ENCODE data around the gene MYO3B. TPM values are rescaled to one million over a fixed set of nuclear protein-coding genes. Genes with fewer than 3 reads are reported as not detected.
"Not testable (repeated sequence)": the region's sequence is repeated elsewhere in the genome, so short reads cannot be mapped to it uniquely, and the experiment has no call there.

Gene MYO3B
- total RNA-seq, 1 experiment from 2014 or later: 11.9 TPM

DNA sequence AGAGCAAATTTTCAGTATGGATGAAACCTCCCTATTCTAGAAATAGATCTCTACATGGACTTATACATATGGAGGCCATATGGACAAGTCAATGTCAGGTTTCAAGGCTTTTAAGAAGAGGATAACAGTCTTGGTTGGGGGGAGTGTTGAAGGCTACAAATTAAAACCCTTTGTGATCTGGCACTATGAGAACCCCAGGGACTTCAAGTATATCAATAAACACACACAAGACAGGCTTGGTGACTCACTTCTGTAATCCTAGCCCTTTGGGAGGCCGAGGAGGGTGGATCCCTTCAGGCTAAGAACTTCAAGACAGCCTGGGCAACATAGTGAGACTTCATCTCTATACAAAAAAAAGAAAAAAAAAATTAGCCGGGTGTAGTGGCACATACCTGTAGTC is 410.0 kb downstream of the MYO3B start:
- no peak for DNase-seq (ENCODE audit: low spot score)
- in situ Hi-C loops (cut with HindIII; ENCODE audit: low sequenced_read_pairs): no loop called here

DNA sequence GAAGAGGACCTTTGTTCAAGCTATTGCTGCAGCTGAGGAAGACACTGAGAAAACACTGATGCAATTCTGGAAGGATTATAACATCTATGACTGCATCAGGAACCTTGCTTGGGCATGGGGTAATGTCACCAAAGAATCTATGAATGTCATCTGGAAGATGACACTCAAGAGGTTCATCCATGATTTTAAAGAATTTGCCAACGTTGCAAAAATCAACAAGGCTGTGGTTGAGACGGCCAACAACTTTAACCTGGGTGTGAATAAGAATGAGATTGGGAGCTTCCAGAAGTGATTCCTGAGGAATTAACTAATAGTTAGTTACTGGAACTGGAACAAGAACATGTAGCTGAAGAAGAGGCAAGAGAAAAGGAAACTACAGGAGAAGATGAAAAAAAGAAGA is 410.8 kb downstream of the MYO3B start:
- no peak for DNase-seq (ENCODE audit: low spot score)
- in situ Hi-C loops (cut with HindIII; ENCODE audit: low sequenced_read_pairs): no loop called here

DNA sequence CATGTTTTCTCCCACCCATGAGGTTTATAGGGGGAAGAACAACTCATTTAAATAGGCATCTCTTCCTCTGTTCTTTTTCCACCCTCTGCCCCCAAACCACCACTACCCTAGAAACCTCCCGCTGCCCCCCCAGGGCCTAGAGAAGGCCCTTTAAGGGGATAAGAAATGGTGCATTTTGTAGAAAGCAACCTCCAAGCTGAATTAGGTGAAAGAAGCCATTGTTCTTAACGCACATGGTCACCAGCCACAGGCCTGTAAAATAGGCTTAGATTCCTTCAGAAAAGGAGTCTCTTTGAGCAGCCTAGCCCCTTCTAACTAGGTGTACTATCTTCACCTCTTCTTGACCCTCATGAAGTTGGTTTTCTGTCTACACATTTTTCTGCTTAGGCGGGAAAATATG is 418.6 kb downstream of the MYO3B start:
- in situ Hi-C loops (cut with HindIII; ENCODE audit: low sequenced_read_pairs): no loop called here
- DNase-seq (ENCODE audit: low spot score): no peak

DNA sequence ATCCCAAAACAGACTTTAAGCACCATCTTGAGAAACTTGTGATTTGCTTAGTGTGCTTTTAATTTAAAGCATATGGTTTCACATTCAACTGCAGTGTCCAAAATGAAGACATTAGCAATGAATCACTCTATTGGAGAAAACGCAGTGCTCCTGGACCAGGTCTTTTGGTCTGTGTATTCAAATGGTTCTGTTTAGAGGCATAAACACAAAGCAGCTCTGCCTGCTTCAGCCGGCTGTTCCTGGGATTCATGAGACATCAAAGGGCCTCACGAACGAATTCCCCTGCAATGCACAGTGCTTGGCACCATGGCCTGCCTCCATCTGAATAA is 420.1 kb downstream of the MYO3B start:
- in situ Hi-C loops (cut with HindIII; ENCODE audit: low sequenced_read_pairs): no loop called here
- no peak for DNase-seq (ENCODE audit: low spot score)

DNA sequence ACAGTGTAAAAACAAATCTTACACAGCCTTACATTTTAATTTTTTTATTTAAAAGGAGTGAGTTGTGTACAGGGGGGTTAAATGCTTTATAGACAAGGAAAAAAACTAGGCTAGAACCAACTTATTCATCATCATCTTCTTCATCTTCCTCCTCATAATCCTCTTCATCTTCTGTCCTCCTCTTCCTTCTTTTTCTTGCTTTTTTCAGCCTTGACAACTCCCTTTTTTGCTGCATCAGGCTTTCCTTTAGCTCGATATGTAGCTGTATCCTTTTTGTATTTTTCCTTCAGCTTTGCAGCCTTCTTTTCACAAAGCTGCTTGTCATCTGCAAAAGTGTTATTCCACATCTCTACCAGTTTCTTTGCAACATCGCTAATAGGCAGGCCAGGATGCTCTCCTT is 423.5 kb downstream of the MYO3B start:
- in situ Hi-C loops (cut with HindIII; ENCODE audit: low sequenced_read_pairs): no loop called here
- DNase-seq (ENCODE audit: low spot score): no peak

DNA sequence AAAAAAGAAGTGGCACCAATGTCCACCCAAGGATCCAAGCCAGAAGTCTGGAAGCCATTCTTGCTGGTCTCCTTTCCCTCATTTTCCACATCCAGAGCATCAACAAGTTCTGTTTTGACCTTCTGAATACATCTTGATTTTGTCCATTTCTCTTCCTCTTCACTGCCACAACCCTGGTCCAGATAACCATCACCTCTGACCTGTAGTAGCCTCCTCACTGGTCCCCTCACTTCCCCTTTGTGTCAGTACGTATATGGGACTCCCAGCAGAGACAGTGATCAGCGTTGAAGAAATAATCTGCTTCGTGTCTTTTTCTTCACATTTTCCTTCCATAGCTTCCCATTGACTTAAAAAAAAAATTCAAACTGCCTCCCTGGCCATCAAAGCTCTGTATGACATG is 427.9 kb downstream of the MYO3B start:
- in situ Hi-C loops (cut with HindIII; ENCODE audit: low sequenced_read_pairs): no loop called here
- DNase-seq (ENCODE audit: low spot score): no peak

DNA sequence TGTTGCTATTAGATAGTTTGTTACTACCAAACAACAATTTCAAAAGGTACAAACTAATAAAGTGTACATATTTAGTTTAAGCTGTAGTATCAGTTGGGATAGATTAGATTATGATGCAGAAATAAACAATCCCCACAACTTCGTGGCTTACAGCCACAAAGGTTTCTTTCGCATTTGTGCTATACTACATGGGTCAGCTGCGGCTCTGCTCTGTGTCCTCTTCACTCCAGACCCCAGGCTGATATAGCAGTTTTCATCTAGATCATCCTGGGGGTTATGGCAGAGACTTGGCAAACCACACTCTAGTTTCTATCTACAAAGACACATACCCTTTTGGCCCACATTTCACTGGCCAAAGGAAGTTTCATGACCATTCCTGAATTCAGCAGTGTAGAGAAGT is 429.2 kb downstream of the MYO3B start:
- in situ Hi-C loops (cut with HindIII; ENCODE audit: low sequenced_read_pairs): no loop called here
- DNase-seq (ENCODE audit: low spot score): no peak

DNA sequence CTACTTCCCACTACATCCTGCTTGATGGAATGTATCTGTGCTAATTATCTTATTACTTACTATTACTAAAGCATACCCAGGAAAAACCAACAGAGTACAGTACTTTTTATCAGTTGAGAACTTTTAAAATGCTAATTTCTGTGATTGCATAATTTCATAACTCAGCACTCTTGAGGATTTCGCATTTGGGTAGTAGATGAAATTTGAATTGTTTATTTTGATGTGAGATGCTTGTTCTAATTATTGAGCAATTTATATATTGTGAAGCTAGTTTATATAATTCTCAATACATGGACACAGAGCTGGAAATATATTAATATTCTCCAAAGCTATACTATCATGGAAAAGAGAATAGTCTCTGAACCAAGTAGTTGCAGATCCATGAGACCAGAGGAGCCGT is 432.7 kb downstream of the MYO3B start:
- no peak for DNase-seq (ENCODE audit: low spot score)
- in situ Hi-C loops (cut with HindIII; ENCODE audit: low sequenced_read_pairs): no loop called here

DNA sequence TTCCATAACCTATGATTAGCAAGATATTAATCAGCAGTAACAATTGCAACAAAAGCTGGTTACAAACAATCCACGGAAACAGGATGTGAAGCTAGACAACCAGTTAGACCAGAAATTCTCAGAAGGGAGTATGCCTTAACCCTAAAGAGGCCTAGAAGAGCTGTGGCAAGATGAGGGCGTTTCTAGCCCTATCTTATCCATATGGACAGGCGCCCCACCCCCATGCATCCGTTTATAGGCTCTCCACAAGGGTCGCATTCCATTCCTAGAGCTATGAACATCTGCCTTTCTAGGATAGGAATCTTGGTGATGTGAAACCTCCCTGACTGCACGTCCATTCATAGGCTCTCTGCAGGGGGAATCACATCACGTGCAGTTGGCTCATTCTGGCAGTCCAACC is 441.0 kb downstream of the MYO3B start:
- in situ Hi-C loops (cut with HindIII; ENCODE audit: low sequenced_read_pairs); DNase-seq (ENCODE audit: low spot score): not testable (repeated sequence)

DNA sequence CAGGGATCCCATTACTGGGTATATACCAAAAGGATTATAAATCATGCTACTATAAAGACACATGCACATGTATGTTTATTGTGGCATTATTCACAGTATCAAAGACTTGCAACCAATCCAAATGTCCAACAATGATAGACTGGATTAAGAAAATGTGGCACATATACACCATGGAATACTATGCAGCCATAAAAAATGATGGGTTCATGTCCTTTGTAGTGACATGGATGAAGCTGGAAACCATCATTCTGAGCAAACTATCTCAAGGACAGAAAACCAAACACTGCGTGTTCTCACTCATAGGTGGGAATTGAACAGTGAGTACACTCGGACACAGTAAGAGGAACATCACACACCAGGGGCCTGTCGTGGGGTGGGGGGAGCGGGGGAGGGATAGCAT is 457.1 kb downstream of the MYO3B start:
- DNase-seq (ENCODE audit: low spot score); in situ Hi-C loops (cut with HindIII; ENCODE audit: low sequenced_read_pairs): not testable (repeated sequence)

DNA sequence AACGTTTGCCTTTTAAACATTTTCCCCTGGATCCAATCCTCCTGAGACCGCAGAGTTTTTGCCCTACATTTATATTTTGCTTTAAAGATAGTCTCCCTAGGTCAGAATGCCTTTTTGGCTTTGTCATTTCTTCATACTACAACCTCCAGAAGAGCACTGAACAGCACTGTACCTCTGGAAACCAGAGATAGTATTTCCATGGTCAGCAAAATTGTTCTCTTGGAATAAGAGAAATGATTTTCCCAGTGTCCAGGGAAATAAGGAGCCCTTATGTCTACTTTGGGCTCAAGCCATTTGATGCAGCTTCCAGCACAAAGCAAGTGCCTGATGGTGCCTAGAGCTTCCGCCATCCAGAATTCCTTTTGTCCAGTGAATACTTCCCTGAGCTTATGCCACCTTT is 461.7 kb downstream of the MYO3B start:
- peak; percentile 18 for DNase-seq (ENCODE audit: low spot score)
- in situ Hi-C loops (cut with HindIII; ENCODE audit: low sequenced_read_pairs): no loop called here

DNA sequence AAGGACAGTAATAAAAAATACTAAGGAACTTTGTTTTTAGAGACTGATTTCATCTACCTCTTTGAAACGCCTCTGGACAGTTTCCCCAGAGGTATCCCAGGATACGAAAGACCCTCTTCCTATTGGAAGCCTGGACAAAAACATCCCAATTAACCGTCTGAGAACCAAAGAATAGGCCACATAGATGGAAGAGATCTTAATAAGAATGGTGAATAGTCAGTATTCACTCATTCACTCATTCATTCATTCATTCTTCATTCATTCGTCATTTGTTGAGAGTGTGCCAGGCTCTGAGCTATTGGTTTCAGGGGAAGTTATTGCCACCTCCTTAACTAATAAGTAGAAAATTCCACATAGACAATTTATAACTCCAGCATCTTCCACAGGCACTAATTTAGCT is 464.0 kb downstream of the MYO3B start:
- in situ Hi-C loops (cut with HindIII; ENCODE audit: low sequenced_read_pairs): no loop called here
- no peak for DNase-seq (ENCODE audit: low spot score)

DNA sequence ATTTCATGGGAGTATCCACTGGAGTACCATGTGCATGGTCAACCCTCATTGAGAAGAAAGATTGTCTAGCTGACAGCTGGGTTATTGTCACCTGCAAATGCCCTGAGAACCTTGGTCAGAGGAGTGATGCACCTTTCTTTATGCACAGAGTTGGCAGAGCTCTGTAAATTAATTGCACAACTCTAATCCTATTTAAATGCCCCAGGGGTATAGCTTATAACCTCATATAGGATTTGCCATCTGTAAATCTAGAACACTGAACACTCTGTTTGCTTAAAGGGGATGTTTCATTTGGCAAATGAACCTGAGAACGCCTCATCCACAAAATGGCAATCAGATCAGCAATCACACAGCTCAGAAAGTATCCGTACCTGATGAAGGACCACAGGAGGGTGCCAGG is 465.4 kb downstream of the MYO3B start:
- in situ Hi-C loops (cut with HindIII; ENCODE audit: low sequenced_read_pairs): no loop called here
- DNase-seq (ENCODE audit: low spot score): no peak

DNA sequence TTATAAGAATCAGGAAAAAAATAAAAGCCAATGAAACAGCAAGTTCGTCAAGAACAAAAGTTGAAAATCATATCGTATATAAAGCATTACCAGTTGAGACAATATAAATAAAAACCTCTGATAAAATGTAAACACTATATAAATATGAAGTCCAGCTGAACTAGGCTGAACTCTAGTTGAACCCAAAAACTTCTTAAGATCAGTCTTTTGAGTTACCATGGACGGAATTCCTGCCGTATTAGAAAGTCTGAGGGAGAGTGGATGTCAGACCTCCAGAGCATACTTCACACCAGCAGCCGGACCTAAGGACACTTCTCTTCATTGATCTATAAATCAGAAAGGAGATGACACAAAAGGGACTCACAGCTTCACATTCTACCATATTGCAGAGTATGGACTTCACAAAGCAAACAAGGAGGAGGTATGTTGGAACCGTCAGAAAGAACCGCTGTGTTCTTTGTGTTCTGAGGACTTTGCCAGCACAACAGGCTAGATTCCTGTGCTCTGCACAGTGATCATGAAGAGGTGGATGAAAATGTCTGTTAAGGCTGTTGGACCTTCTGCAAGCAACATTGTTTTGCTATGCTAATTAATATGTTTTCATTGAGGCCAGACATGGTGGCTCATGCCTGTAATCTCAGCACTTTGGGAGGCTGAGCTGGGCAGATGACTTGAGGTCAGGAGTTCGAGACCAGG is 469.9 kb downstream of the MYO3B start:
- in situ Hi-C loops (cut with HindIII; ENCODE audit: low sequenced_read_pairs): no loop called here
- DNase-seq (ENCODE audit: low spot score): no peak

DNA sequence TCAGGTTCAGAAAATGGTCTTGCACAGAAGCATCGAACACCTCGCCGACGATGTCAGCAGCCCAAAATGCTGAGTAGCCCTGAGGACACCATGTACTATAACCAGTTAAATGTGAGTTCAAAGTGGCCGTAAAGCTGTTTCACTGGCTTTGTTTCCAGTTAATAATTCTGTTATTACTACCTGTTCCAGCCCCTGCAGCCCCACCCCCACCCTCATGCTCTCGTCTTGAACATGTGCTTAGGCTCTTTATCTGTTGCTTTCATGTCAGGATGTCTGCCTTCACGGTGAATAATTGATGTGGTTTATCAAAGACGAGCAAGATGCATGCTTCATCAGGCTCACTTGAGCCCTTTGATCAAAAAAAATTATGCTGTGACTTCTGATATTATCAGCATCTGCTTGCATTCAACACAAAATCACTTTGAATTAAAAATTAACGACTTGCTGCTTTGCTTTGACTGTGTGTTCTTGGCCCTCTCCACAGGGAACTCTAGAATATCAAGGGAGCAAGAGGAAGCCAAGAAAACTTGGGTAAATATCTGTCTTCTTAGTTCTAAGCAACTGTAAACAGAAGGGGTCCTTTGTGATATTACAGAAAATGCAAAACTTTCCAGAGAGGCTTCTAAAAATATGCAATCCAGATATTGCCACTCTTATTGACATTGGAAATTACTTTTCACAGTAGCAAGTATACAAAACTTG is 473.8 kb downstream of the MYO3B start:
- in situ Hi-C loops (cut with HindIII; ENCODE audit: low sequenced_read_pairs): no loop called here
- no peak for DNase-seq (ENCODE audit: low spot score)

DNA sequence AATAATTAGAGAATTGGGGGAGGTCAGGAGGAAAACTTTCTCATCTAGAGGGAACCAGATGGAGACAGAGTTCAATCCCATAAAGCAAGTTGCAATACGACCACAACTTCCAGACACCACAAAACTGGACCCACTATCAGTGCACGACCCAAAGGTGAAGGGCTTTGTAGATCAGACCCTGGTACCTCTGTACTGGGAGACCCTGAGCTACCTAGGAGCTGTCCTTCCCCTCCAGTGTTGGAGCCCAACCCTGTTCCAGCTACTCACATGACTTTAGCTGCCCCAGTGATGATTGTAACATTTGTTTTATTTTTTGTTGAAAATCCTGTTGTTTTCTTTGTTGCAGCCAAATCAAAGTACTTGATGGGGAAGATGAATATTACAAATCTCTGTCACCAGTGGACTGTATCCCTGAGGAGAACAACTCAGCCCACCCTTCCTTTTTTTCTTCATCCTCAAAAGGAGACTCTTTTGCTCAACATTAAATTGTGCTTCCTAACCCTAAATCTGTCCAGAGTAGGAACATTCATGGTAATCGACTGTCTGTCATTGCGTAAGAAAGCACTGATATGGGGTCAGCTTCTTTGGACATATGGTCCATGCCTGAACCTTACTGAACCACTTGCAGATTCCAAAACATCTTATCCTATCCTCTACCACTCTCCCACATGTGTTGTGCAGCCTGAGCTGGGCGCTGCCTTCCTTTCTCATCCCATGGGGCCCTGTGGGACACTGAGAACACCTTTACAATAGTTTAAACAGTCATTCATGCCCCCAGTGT is 474.9 kb downstream of the MYO3B start:
- in situ Hi-C loops (cut with HindIII; ENCODE audit: low sequenced_read_pairs): no loop called here
- DNase-seq (ENCODE audit: low spot score): no peak

DNA sequence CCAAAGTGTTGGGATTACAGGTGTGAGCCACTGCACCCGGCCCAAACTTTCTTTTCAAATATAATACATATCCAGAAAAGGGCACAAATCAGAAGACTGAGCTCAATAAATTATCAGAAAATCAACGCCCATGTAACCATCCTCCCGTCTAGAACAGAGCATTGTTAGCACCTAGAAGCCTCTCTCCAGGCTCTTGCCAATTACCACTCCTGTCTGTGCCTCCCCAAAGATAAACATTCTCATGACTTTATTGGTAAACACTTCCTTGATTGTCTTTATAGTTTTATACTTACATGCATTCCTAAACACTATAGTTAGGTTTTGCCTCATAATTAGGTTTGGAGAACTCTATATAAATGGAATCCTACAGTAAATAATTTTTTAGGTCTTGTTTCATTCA is 478.7 kb downstream of the MYO3B start:
- no peak for DNase-seq (ENCODE audit: low spot score)
- in situ Hi-C loops (cut with HindIII; ENCODE audit: low sequenced_read_pairs): no loop called here

DNA sequence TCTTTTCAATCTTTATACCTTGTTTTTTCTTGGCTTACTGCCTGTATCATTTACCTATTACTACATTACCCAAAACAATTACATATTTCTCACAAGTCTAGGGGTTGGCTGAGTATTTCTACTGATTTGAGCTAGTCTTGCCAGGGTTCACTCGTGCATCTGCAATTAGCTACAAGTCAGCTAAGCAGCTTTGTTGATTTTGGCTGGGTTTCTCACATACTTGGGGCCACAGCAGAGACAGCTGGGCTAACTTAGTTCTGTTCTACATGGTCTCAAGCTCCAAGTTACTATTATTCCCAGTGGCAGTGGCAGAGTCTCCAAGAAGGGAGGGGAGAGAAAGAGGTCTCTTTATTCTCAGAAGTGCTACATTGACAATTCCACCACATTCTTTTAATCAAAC is 482.5 kb downstream of the MYO3B start:
- in situ Hi-C loops (cut with HindIII; ENCODE audit: low sequenced_read_pairs): no loop called here
- DNase-seq (ENCODE audit: low spot score): no peak

DNA sequence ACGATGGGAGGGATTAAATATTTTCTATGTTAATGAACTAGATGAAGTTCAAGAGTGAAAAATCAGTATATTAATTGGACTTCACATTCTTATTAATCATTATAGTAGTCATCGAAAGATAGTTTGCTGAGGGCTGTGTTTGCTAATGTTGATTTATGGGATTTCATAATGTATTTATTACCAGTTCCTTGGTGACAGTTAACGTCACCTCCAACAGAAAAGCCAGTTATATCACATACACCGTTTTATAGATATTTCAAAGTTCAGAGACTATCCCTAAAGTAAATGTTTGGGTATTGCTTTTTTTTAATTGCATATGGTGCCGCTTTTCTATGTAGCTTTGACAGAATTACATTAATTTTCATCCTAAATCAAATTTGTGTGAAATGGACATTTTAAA is 487.8 kb downstream of the MYO3B start:
- no peak for DNase-seq (ENCODE audit: low spot score)
- in situ Hi-C loops (cut with HindIII; ENCODE audit: low sequenced_read_pairs): no loop called here

DNA sequence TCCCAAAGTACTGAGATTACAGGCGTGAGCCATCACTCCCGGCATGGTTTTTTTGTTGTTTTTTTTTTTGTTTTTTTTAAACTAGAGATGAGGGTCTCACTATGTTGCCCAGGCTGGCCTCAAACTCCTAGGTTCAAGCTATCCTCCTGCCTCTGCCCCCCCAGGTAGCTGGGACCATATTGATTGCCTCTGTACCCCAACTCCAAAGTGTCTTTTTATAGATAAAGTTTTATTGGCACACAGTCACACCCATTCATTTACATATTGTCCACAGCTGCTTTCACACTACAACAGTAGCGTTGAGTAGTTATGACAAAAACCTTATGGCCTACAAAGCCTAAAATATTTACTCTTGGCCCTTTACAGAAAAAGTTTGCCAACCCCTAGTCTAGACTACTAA is 492.0 kb downstream of the MYO3B start:
- DNase-seq (ENCODE audit: low spot score): no peak
- in situ Hi-C loops (cut with HindIII; ENCODE audit: low sequenced_read_pairs): no loop called here

DNA sequence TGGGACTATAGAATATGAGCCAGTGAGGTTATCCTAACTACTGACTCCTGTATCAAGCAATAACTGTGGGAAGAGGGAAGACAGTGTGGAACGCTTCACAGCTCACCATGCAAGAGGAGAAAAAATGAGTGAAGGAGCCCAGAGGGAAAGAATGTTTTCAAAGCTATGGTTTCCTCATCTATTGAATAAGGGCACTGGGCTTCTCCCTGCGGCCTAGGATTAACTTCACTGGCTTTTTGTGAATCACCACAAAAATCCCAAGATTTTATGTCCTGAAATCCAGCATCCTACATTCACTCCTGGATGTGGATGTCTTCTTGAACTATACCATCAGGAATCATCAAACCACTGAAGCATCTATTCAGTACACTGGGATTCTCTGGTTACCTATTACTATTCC is 492.7 kb downstream of the MYO3B start:
- in situ Hi-C loops (cut with HindIII; ENCODE audit: low sequenced_read_pairs): no loop called here

More for the DNA sequence above, 492.7 kb downstream of the MYO3B start:
- DNase-seq (ENCODE audit: low spot score): no peak

Data from G401 (cell line).